ENCODE data around the gene WDR1. TPM values are rescaled to one million over a fixed set of nuclear protein-coding genes. Genes with fewer than 3 reads are reported as not detected.

The WDR1 gene
- total RNA-seq, 1 experiment from 2014 or later, result 367 TPM

DNA sequence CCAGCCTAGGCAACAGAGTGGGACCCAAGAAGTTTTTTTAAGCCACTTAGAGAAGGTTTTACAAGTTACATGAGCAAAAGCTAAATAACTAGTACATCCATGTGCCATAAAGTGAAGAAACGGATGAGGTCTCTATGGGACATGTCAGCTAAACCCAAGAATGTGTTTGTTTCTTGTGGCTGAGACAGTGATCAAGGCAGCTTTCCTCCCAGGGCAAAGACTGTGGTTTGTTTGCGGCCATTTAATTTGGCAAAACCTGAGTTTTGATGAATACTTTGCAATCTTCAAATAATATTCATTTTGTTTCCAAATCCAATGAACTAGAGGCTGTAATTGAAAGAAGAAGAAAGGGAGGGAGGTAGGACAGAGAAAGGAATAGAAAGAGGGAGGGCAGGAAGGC lies 50.4 kb downstream of the WDR1 start:
- Histone ChIP-seq H2AK5ac (ENCODE audit: insufficient read length, low read length) (no peak overlapping the region), H2BK120ac (ENCODE audit: low read depth, low read length, poor library complexity, severe bottlenecking) (no peak overlapping the region), H3K4ac (ENCODE audit: low read depth, low read length) (no peak overlapping the region), H3K27ac (ENCODE audit: insufficient read length, low read depth, low read length) (no peak overlapping the region), H3K14ac (ENCODE audit: insufficient read depth, low read length) (no peak overlapping the region), H3K9me3 (ENCODE audit: control insufficient read depth, low read depth, low read length) (no peaks in the 10 kb centered on the region), H2AFZ (ENCODE audit: low read length) (no peak overlapping the region), H4K8ac (replicated peaks; ENCODE audit: insufficient read length, low read depth, low read length) (no peak overlapping the region), H4K20me1 (ENCODE audit: control insufficient read depth, insufficient read depth, insufficient read length) (no peaks in the 10 kb centered on the region), H2BK12ac (ENCODE audit: insufficient read length, low read depth, low read length) (no peak overlapping the region), H2BK15ac (ENCODE audit: low read depth, low read length) (no peak overlapping the region), H3K27me3 (ENCODE audit: insufficient read depth, low read length) (no peaks in the 10 kb centered on the region), H2BK5ac (ENCODE audit: insufficient read length, low read length) (no peak overlapping the region), H3K9ac (ENCODE audit: extremely low read depth, insufficient read length, low read length) (no peak overlapping the region), H2BK20ac (ENCODE audit: low read depth, low read length, poor library complexity, severe bottlenecking) (no peak overlapping the region), H3K18ac (ENCODE audit: insufficient read length, low read depth, low read length) (no peak overlapping the region), H3K56ac (ENCODE audit: insufficient read length, low read depth, low read length) (no peak overlapping the region), H3T11ph (ENCODE audit: low read length) (no peak overlapping the region), H3K23me2 (ENCODE audit: insufficient read length, low read depth, low read length, poor library complexity, severe bottlenecking) (no peaks in the 10 kb centered on the region), H3K79me1 (ENCODE audit: insufficient read depth, low read depth, low read length, poor library complexity, severe bottlenecking) (no peaks in the 10 kb centered on the region), H4K91ac (ENCODE audit: insufficient read length, low read depth, low read length) (no peak overlapping the region), H3K4me1 (ENCODE audit: insufficient read depth, low read length) (no peaks in the 10 kb centered on the region; the same call in 1 of the 2 replicates), H4K5ac (ENCODE audit: insufficient read length, low read depth, low read length) (no peak overlapping the region), H3K79me2 (ENCODE audit: insufficient read depth, low read length) (no peaks in the 10 kb centered on the region), H3K23ac (ENCODE audit: insufficient read length, low read depth, low read length) (no peak overlapping the region), H3K4me2 (ENCODE audit: insufficient read depth, insufficient read length, low read length) (no peak overlapping the region)
- Mint-ChIP-seq H3K9me3 (no peaks in the 10 kb centered on the region), H3K27me3 (ENCODE audit: low read depth) (0 out of 2 replicates have a peak, but pooled peaks cover 2% of the 10 kb centered on the region), H3K36me3 (ENCODE audit: insufficient read depth in 1 of 3, low read depth in 3 of 3) (peaks cover 2 to 10% (median 3%) of the 10 kb centered on the region in 3 experiments; a peak in 2 of 7 replicates), H3K4me1 (peaks cover 15 to 28% of the 10 kb centered on the region in 2 experiments), H3K27ac (no peak overlapping the region; a peak in 2 of 7 replicates), H3K4me3 (no peak overlapping the region)
- no peak for TF ChIP-seq CTCF (conservative IDR thresholded peaks at IDR 0.05)
- WGBS (ENCODE audit: extremely low coverage, insufficient read length, low lambda C conversion rate), result no CpG with 5 or more reads among the region's 2 CpGs
- DNase-seq, result no peak

All from H9 (cell line).